Endothelial cell of umbilical vein (primary cell): ENCODE data around the gene MMP25. TPM values are rescaled to one million over a fixed set of nuclear protein-coding genes. Genes with fewer than 3 reads are reported as not detected.

Experiments
- BruUV-seq: library from RNA; stranded (reverse); fragments of 400-500 nt; replicated peaks from 2 replicates; lab custom pipeline; 2021; lab: Mats Ljungman, UMichigan
- CTCF ChIA-PET: fragments of 300-600, 350-600 bp; sonication (Branson Sonifier 250); formaldehyde crosslinking; loops from one replicate; lab custom pipeline; 2021; ENCODE audit warnings: antibody characterized with exemption, inconsistent platforms; lab: Charles Lee
- POLR2A ChIA-PET: fragments of 300-600, 350-600 bp; sonication (Branson Sonifier 250); formaldehyde crosslinking; loops from one replicate; lab custom pipeline; 2021; ENCODE audit warnings: antibody characterized with exemption, inconsistent platforms; lab: Charles Lee
- DNase-seq: peaks from one replicate; pipeline ENCODE4 v3.0.0-alpha.2; 2011; ENCODE audit warnings: low read depth, low spot score
- FAIRE-seq: peaks from 2 replicates; lab custom pipeline; 2011; peaks lifted over from hg19 to GRCh38; lab: Jason Lieb, UNC
- H2AFZ ChIP-seq: 2 replicates; pipeline ENCODE4 v1.6.0; 2012; ENCODE audit warnings: low read depth, low read length, control low read depth, inconsistent platforms
- H3K27ac ChIP-seq: 2 replicates; pipeline ENCODE4 v1.5.1; 2011; ENCODE audit warnings: low read depth, mild to moderate bottlenecking, control low read depth, low read length, moderate library complexity; ENCODE audit not compliant: insufficient read depth
- H3K27me3 ChIP-seq, 2 experiments: 2 replicates each; pipeline versions ENCODE4 v1.6.0 to v1.6.1; 2011; ENCODE audit warnings: low read length in 2 of 2, mixed read lengths in 1 of 2; ENCODE audit not compliant: control insufficient read depth in 2 of 2, insufficient read depth in 2 of 2
- H3K36me3 ChIP-seq, 2 experiments: 2 replicates in 1 of 2; 3 replicates in 1 of 2; pipeline ENCODE4 v1.5.1; 2011; ENCODE audit warnings: low read length in 2 of 2, mild to moderate bottlenecking in 1 of 2, moderate library complexity in 1 of 2; ENCODE audit not compliant: control insufficient read depth in 2 of 2, insufficient read depth in 2 of 2; ENCODE audit errors: extremely low read depth in 1 of 2
- H3K4me1 ChIP-seq: 3 replicates; pipeline ENCODE4 v1.5.1; 2011; ENCODE audit warnings: mild to moderate bottlenecking, low read length; ENCODE audit not compliant: control insufficient read depth, insufficient read depth; ENCODE audit errors: extremely low read depth
- H3K4me2 ChIP-seq: 2 replicates; pipeline ENCODE4 v1.6.1; 2011; ENCODE audit warnings: low read length, control low read depth, mixed read lengths; ENCODE audit not compliant: insufficient read depth
- H3K4me3 ChIP-seq, 3 experiments: fragments of 200-600 bp in 1 of 3; sonication (generic), shearing (Covaris generic) in 1 of 3; replicated peaks in 1 of 3; 2 replicates each; pipeline ENCODE4 v1.5.1; 2011 to 2016; ENCODE audit warnings: control low read depth in 3 of 3, low read length in 3 of 3, mild to moderate bottlenecking in 2 of 3, inconsistent platforms in 1 of 3, low read depth in 1 of 3, moderate library complexity in 1 of 3; ENCODE audit not compliant: insufficient read depth in 1 of 3
- H3K79me2 ChIP-seq: 2 replicates; pipeline ENCODE4 v1.6.0; 2012; ENCODE audit warnings: low read length, inconsistent platforms; ENCODE audit not compliant: control insufficient read depth, insufficient read depth
- H3K9ac ChIP-seq: replicated peaks from 2 replicates; pipeline ENCODE3; 2011; ENCODE audit warnings: low read length, control low read depth; ENCODE audit not compliant: insufficient read depth; ENCODE audit errors: extremely low read depth
- H3K9me1 ChIP-seq: replicated peaks from 3 replicates; pipeline ENCODE4 v1.6.0; 2011; ENCODE audit warnings: mild to moderate bottlenecking, low read length; ENCODE audit not compliant: control insufficient read depth, insufficient read depth; ENCODE audit errors: extremely low read depth
- H3K9me3 ChIP-seq: replicated peaks from 2 replicates; pipeline ENCODE4 v1.5.1; 2012; ENCODE audit warnings: low read length, inconsistent platforms; ENCODE audit not compliant: control insufficient read depth, insufficient read depth
- H4K20me1 ChIP-seq: replicated peaks from 2 replicates; pipeline ENCODE3; 2011; ENCODE audit warnings: mild to moderate bottlenecking, low read length; ENCODE audit not compliant: control insufficient read depth, insufficient read depth; ENCODE audit errors: extremely low read depth
- CTCF ChIP-seq, 2 donors: IDR thresholded peaks; 1 replicate in 1 of 2; 2 replicates in 1 of 2; pipeline ENCODE4 v1.5.1; 2011; ENCODE audit warnings: low read length in 2 of 2, mild to moderate bottlenecking in 2 of 2, moderate library complexity in 2 of 2, control low read depth in 1 of 2, inconsistent platforms in 1 of 2, low read depth in 1 of 2; ENCODE audit not compliant: insufficient read depth in 1 of 2; ENCODE audit errors: extremely low read depth in 1 of 2
- EZH2 ChIP-seq: IDR thresholded peaks from 2 replicates; pipeline ENCODE4 v1.6.1; 2012; ENCODE audit warnings: borderline replicate concordance, low read depth, mild to moderate bottlenecking, moderate library complexity, low read length, inconsistent platforms; ENCODE audit not compliant: severe bottlenecking
- FOS ChIP-seq: IDR thresholded peaks from 2 replicates; pipeline ENCODE4 v1.6.1; 2011; ENCODE audit warnings: mild to moderate bottlenecking, low read length, moderate library complexity, borderline replicate concordance; ENCODE audit not compliant: insufficient read depth
- GATA2 ChIP-seq: IDR thresholded peaks from 2 replicates; pipeline ENCODE4 v1.7.0; 2011; ENCODE audit warnings: low read depth, mild to moderate bottlenecking, moderate library complexity, mixed read lengths, low read length; ENCODE audit not compliant: insufficient read length, insufficient read depth
- JUN ChIP-seq: IDR thresholded peaks from 2 replicates; pipeline ENCODE4 v1.6.1; 2011; ENCODE audit warnings: borderline replicate concordance, low read depth; ENCODE audit not compliant: insufficient read length, insufficient read depth
- MYC ChIP-seq: IDR thresholded peaks from one replicate; pipeline ENCODE4 v1.6.1; 2011; ENCODE audit warnings: mild to moderate bottlenecking, low read depth, low read length
- POLR2A ChIP-seq: IDR thresholded peaks from 2 replicates; pipeline ENCODE4 v1.6.1; 2012; ENCODE audit warnings: low read depth, mild to moderate bottlenecking, control low read depth, low read length
- POLR2AphosphoS5 ChIP-seq: IDR thresholded peaks from 2 replicates; pipeline ENCODE4 v1.6.1; 2012; ENCODE audit warnings: low read depth, mild to moderate bottlenecking, control low read depth, low read length, moderate library complexity; ENCODE audit not compliant: insufficient read depth
- dilution Hi-C: fragments of 300-500 bp; cut with MboI; formaldehyde crosslinking; loops from one replicate; pipeline ENCODE4 v1.15.0; 2019; ENCODE audit warnings: low sequenced_read_pairs; ENCODE audit not compliant: extremely low pct_ligation_motif_present
- intact Hi-C: fragments of 100-400 bp; cut with micrococcal nuclease; formaldehyde crosslinking; loops from one replicate; pipeline ENCODE4 v1.10.0; 2022
- polyA plus RNA-seq, 4 experiments: library from polyadenylated mRNA; depleted of rRNA in 3 of 4; stranded (reverse) in 3 of 4; unstranded in 1 of 4; fragments of >200 nt; gene quantifications; 2 replicates each; pipeline versions ENCODE4 v1.2.1 to v1.2.3, GENCODE V29; 2011 to 2012; ENCODE audit warnings: missing spikeins in 1 of 4
- total RNA-seq: library from RNA; stranded (reverse); gene quantifications from 2 replicates; pipeline ENCODE4 v1.2.3, GENCODE V29; 2021
- TF ChIP-seq, protein P1 (sequence below): IDR thresholded peaks from 2 replicates; pipeline ENCODE4 v1.6.1; 2011; ENCODE audit not compliant: insufficient read depth, insufficient read length

Gene MMP25
- total and polyA plus RNA-seq, 2 donors (not counting 3 experiments of a cell fraction or from before 2014, with no cell fraction given) = 0.08 to 0.35 TPM

GRCh38 chr16:3012828-3013420, 33.4 kb upstream of the MMP25 start, which contains the start of gene CLDN9:
CLDN9 (plus strand) TSS chr16:3012923; CDS start chr16:3013363, 440 bp downstream.
- Histone ChIP-seq H3K27ac (no peak within 1 kb of the TSS), H3K4me2 (no peak within 1 kb of the TSS), H3K36me3 (no peaks in the 10 kb centered on the region), H4K20me1 (no peaks in the 10 kb centered on the region), H3K9me1 (no peaks in the 10 kb centered on the region), H3K9ac (no peak within 1 kb of the TSS), H3K4me1 (peaks cover 8% of the 10 kb centered on the region), H3K79me2 (no peaks in the 10 kb centered on the region), H3K27me3 (peaks cover 21 to 22% of the 10 kb centered on the region in 2 experiments), H2AFZ (no peak within 1 kb of the TSS), H3K9me3 (no peaks in the 10 kb centered on the region), H3K4me3 (no peak within 1 kb of the TSS)
- TF ChIP-seq JUN (no peak), GATA2 (no peak), POLR2A (no peak), FOS (no peak), POLR2AphosphoS5 (no peak), CTCF (IDR thresholded peaks at IDR 0.05; ENCODE audit: extremely low read depth in 1 of 2, insufficient read depth in 1 of 2, low read depth in 1 of 2, low read length in 2 of 2) (no peak), MYC (no peak), EZH2 (no peak)
- TF ChIP-seq, protein P1, sequence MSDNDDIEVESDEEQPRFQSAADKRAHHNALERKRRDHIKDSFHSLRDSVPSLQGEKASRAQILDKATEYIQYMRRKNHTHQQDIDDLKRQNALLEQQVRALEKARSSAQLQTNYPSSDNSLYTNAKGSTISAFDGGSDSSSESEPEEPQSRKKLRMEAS = no peak
- ChIA-PET CTCF (interaction anchor here (0.8 to 1.2 kb wide), 2 partner anchors 15 to 19 kb away, joined by 5 to 6 read pairs; no protein-coding TSS in a partner anchor), POLR2A (no interaction called here)
- no peak for DNase-seq
- intact Hi-C loops = no loop called here
- no TSS peak for BruUV-seq
- no peak for FAIRE-seq
- dilution Hi-C loops = no loop called here
